Measurements from ENCODE around the gene ATP10A.

DNA sequence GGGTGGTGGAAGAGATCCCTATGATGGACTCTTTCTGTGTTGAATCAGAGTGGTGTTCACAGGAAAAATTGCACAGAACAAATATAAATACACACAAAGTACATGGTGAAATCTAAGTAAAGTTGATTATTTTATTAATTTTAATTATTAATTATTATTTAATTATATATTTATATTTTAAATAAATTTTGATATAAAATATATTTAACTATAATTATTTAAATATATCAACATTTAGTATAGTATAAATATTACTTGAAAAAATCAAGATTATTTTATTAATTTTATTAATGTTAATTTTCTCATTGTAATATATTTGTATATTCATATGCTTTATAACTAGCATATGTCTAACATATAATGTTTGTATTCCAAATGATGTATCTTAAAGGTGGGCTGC is 11.3 kb upstream of the ATP10A start:
- TF ChIP-seq, protein P1, sequence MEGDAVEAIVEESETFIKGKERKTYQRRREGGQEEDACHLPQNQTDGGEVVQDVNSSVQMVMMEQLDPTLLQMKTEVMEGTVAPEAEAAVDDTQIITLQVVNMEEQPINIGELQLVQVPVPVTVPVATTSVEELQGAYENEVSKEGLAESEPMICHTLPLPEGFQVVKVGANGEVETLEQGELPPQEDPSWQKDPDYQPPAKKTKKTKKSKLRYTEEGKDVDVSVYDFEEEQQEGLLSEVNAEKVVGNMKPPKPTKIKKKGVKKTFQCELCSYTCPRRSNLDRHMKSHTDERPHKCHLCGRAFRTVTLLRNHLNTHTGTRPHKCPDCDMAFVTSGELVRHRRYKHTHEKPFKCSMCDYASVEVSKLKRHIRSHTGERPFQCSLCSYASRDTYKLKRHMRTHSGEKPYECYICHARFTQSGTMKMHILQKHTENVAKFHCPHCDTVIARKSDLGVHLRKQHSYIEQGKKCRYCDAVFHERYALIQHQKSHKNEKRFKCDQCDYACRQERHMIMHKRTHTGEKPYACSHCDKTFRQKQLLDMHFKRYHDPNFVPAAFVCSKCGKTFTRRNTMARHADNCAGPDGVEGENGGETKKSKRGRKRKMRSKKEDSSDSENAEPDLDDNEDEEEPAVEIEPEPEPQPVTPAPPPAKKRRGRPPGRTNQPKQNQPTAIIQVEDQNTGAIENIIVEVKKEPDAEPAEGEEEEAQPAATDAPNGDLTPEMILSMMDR (IDR thresholded peaks at IDR 0.05): no peak
- TF ChIP-seq EP300 (IDR thresholded peaks at IDR 0.05) (no peak), POLR2A (IDR thresholded peaks at IDR 0.05) (no peak)

All from ovary (tissue), 3 donors.